Liver (tissue), 3 donors: ENCODE data around the gene SMC6.

ENCODE experiments used
- EGR1 ChIP-seq, 2 donors: IDR thresholded peaks; 2 replicates each; pipeline ENCODE4 v1.6.1; 2016 to 2018; ENCODE audit warnings: antibody characterized with exemption in 2 of 2, low read depth in 2 of 2
- FOXA1 ChIP-seq: IDR thresholded peaks from 2 replicates; pipeline ENCODE4 v1.6.1; 2016; ENCODE audit warnings: antibody characterized with exemption
- GABPA ChIP-seq, 2 donors: IDR thresholded peaks in 1 of 2; conservative IDR thresholded peaks in 1 of 2; 2 replicates each; pipeline ENCODE4 v1.6.1; 2016; ENCODE audit warnings: antibody characterized with exemption in 2 of 2, mild to moderate bottlenecking in 1 of 2, moderate library complexity in 1 of 2
- HNF4A ChIP-seq, 2 donors: conservative IDR thresholded peaks; 2 replicates each; pipeline ENCODE4 v1.6.1; 2016; ENCODE audit warnings: antibody characterized with exemption in 2 of 2, mild to moderate bottlenecking in 2 of 2
- HNF4G ChIP-seq: IDR thresholded peaks from 2 replicates; pipeline ENCODE4 v1.6.1; 2016; ENCODE audit warnings: antibody characterized with exemption
- MAX ChIP-seq: IDR thresholded peaks from 2 replicates; pipeline ENCODE4 v1.6.1; 2016; ENCODE audit warnings: antibody characterized with exemption
- RAD21 ChIP-seq, 2 donors: IDR thresholded peaks; 2 replicates each; pipeline ENCODE4 v1.6.1; 2016; ENCODE audit warnings: antibody characterized with exemption in 2 of 2, mild to moderate bottlenecking in 2 of 2
- RXRA ChIP-seq, 2 donors: IDR thresholded peaks; 2 replicates each; pipeline ENCODE4 v1.6.1; 2017 to 2018; ENCODE audit warnings: antibody characterized with exemption in 2 of 2, mild to moderate bottlenecking in 1 of 2
- SP1 ChIP-seq: IDR thresholded peaks from 2 replicates; pipeline ENCODE4 v1.6.1; 2018; ENCODE audit warnings: antibody characterized with exemption, mild to moderate bottlenecking
- TAF1 ChIP-seq: conservative IDR thresholded peaks from 2 replicates; pipeline ENCODE4 v1.6.1; 2016; ENCODE audit warnings: antibody characterized with exemption, mild to moderate bottlenecking
- YY1 ChIP-seq: IDR thresholded peaks from 2 replicates; pipeline ENCODE4 v1.6.1; 2016; ENCODE audit warnings: antibody characterized with exemption, mild to moderate bottlenecking
- TF ChIP-seq, protein P1 (sequence below): IDR thresholded peaks from 2 replicates; pipeline ENCODE4 v1.6.1; 2016; ENCODE audit warnings: antibody characterized with exemption
- TF ChIP-seq, protein P2 (sequence below): fragments of 150-350 bp; IDR thresholded peaks from 2 replicates; pipeline ENCODE4 v1.5.1; 2017; ENCODE audit warnings: improper control_type of control experiment, low read depth, low read length; ENCODE audit not compliant: missing input control
- TF ChIP-seq, protein P3 (sequence below): IDR thresholded peaks from 2 replicates; pipeline ENCODE4 v1.6.1; 2016; ENCODE audit warnings: antibody characterized with exemption, mild to moderate bottlenecking
- donor health status: healthy.
- donor health status: healthy.

GRCh38 chr2:17682098-17682857 lies 71.3 kb downstream of the SMC6 start:
- TF ChIP-seq YY1, result no peak
- TF ChIP-seq, protein P1, sequence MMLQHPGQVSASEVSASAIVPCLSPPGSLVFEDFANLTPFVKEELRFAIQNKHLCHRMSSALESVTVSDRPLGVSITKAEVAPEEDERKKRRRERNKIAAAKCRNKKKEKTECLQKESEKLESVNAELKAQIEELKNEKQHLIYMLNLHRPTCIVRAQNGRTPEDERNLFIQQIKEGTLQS, result no peak
- TF ChIP-seq, protein P2, sequence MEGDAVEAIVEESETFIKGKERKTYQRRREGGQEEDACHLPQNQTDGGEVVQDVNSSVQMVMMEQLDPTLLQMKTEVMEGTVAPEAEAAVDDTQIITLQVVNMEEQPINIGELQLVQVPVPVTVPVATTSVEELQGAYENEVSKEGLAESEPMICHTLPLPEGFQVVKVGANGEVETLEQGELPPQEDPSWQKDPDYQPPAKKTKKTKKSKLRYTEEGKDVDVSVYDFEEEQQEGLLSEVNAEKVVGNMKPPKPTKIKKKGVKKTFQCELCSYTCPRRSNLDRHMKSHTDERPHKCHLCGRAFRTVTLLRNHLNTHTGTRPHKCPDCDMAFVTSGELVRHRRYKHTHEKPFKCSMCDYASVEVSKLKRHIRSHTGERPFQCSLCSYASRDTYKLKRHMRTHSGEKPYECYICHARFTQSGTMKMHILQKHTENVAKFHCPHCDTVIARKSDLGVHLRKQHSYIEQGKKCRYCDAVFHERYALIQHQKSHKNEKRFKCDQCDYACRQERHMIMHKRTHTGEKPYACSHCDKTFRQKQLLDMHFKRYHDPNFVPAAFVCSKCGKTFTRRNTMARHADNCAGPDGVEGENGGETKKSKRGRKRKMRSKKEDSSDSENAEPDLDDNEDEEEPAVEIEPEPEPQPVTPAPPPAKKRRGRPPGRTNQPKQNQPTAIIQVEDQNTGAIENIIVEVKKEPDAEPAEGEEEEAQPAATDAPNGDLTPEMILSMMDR, result no peak
- no peak for TF ChIP-seq MAX
- TF ChIP-seq GABPA (IDR thresholded peaks at IDR 0.05 in 1 of 2, conservative IDR thresholded peaks at IDR 0.05 in 1 of 2), result no peak
- no peak for TF ChIP-seq TAF1
- TF ChIP-seq, protein P3, sequence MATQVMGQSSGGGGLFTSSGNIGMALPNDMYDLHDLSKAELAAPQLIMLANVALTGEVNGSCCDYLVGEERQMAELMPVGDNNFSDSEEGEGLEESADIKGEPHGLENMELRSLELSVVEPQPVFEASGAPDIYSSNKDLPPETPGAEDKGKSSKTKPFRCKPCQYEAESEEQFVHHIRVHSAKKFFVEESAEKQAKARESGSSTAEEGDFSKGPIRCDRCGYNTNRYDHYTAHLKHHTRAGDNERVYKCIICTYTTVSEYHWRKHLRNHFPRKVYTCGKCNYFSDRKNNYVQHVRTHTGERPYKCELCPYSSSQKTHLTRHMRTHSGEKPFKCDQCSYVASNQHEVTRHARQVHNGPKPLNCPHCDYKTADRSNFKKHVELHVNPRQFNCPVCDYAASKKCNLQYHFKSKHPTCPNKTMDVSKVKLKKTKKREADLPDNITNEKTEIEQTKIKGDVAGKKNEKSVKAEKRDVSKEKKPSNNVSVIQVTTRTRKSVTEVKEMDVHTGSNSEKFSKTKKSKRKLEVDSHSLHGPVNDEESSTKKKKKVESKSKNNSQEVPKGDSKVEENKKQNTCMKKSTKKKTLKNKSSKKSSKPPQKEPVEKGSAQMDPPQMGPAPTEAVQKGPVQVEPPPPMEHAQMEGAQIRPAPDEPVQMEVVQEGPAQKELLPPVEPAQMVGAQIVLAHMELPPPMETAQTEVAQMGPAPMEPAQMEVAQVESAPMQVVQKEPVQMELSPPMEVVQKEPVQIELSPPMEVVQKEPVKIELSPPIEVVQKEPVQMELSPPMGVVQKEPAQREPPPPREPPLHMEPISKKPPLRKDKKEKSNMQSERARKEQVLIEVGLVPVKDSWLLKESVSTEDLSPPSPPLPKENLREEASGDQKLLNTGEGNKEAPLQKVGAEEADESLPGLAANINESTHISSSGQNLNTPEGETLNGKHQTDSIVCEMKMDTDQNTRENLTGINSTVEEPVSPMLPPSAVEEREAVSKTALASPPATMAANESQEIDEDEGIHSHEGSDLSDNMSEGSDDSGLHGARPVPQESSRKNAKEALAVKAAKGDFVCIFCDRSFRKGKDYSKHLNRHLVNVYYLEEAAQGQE, result no peak
- TF ChIP-seq SP1, result no peak
- TF ChIP-seq RAD21 (IDR thresholded peaks at IDR 0.05), result no peak
- TF ChIP-seq HNF4A (conservative IDR thresholded peaks at IDR 0.05), result no peak
- no peak for TF ChIP-seq RXRA (IDR thresholded peaks at IDR 0.05)
- no peak for TF ChIP-seq EGR1 (IDR thresholded peaks at IDR 0.05; ENCODE audit: low read depth in 2 of 2)
- TF ChIP-seq FOXA1, result no peak
- TF ChIP-seq HNF4G, result no peak
